Mononuclear cell (primary cell): ENCODE data around the gene THRA. TPM values are rescaled to one million over a fixed set of nuclear protein-coding genes. Genes with fewer than 3 reads are reported as not detected.

Experiments
- H3K27me3 ChIP-seq: 2 replicates; pipeline ENCODE4 v1.6.0; 2011; ENCODE audit warnings: low read length, control low read depth; ENCODE audit not compliant: insufficient read depth
- H3K4me1 ChIP-seq: 2 replicates; pipeline ENCODE4 v1.5.1; 2011; ENCODE audit warnings: mild to moderate bottlenecking, low read length, control low read depth; ENCODE audit not compliant: insufficient read depth
- H3K4me3 ChIP-seq: 2 replicates; pipeline ENCODE4 v1.5.1; 2011; ENCODE audit warnings: mild to moderate bottlenecking, low read length, moderate library complexity
- H3K9me3 ChIP-seq: 2 replicates; pipeline ENCODE4 v1.5.1; 2011; ENCODE audit warnings: low read depth, mild to moderate bottlenecking, control low read depth, low read length
- total RNA-seq: library from RNA; depleted of rRNA; stranded (reverse); fragments of >200 nt; gene quantifications from one replicate; pipeline ENCODE4 v1.2.3, GENCODE V29; 2012

Gene THRA
- total RNA-seq, 1 donor = 39.0 TPM

GRCh38 chr17:40095351-40095943 lies 32.7 kb downstream of the THRA start:
- no peaks in the 10 kb centered on the region for H3K9me3 ChIP-seq
- peaks cover 60% of the 10 kb centered on the region for H3K4me1 ChIP-seq
- H3K4me3 ChIP-seq = no peak overlapping the region
- H3K27me3 ChIP-seq = no peaks in the 10 kb centered on the region

GRCh38 chr17:40095944-40096791 lies 33.4 kb downstream of the THRA start:
- Histone ChIP-seq H3K4me1 (peaks cover 67% of the 10 kb centered on the region), H3K27me3 (no peaks in the 10 kb centered on the region), H3K9me3 (no peaks in the 10 kb centered on the region), H3K4me3 (no peak overlapping the region)

- no peaks in the 10 kb centered on the region for H3K27me3 ChIP-seq
- H3K4me3 ChIP-seq = no peak overlapping the region
- H3K4me1 ChIP-seq = peaks cover 73% of the 10 kb centered on the region
- H3K9me3 ChIP-seq = no peaks in the 10 kb centered on the region
These were observed 34.3 kb downstream of the THRA start for GRCh38 chr17:40097087-40097486.

- no peak overlapping the region for H3K4me3 ChIP-seq
These were observed 35.4 kb downstream of the THRA start for GRCh38 chr17:40097931-40098845.

GRCh38 chr17:40098846-40099618 lies 36.3 kb downstream of the THRA start:
- Histone ChIP-seq H3K4me3 (peak overlapping the region; percentile 54), H3K9me3 (no peaks in the 10 kb centered on the region), H3K27me3 (no peaks in the 10 kb centered on the region), H3K4me1 (peaks cover 86% of the 10 kb centered on the region)

More at GRCh38 chr17:40097931-40098845, 35.4 kb downstream of the THRA start:
- Histone ChIP-seq H3K4me1 (peaks cover 78% of the 10 kb centered on the region), H3K9me3 (no peaks in the 10 kb centered on the region), H3K27me3 (no peaks in the 10 kb centered on the region)

GRCh38 chr17:40099619-40100418 lies 37.1 kb downstream of the THRA start:
- H3K4me3 ChIP-seq = peak overlapping the region; percentile 54
- no peaks in the 10 kb centered on the region for H3K27me3 ChIP-seq
- H3K4me1 ChIP-seq = peaks cover 85% of the 10 kb centered on the region
- no peaks in the 10 kb centered on the region for H3K9me3 ChIP-seq

GRCh38 chr17:40100419-40100668 lies 37.6 kb downstream of the THRA start, which contains the start of gene NR1D1:
Gene NR1D1 (minus strand): TSS chr17:40100589. CDS start chr17:40100094, 495 bp downstream.
- Histone ChIP-seq H3K4me1 (peaks cover 85% of the 10 kb centered on the region), H3K4me3 (peak within 1 kb of the TSS; percentile 54), H3K9me3 (no peaks in the 10 kb centered on the region), H3K27me3 (no peaks in the 10 kb centered on the region)

- Histone ChIP-seq H3K4me1 (peaks cover 85% of the 10 kb centered on the region), H3K4me3 (peak overlapping the region; percentile 54), H3K9me3 (no peaks in the 10 kb centered on the region), H3K27me3 (no peaks in the 10 kb centered on the region)
These were observed 38.1 kb downstream of the THRA start for GRCh38 chr17:40100669-40101366.

GRCh38 chr17:40101367-40102210 lies 38.8 kb downstream of the THRA start:
- Histone ChIP-seq H3K27me3 (no peaks in the 10 kb centered on the region), H3K4me1 (peaks cover 86% of the 10 kb centered on the region), H3K4me3 (no peak overlapping the region), H3K9me3 (no peaks in the 10 kb centered on the region)

GRCh38 chr17:40103071-40103661 lies 40.4 kb downstream of the THRA start:
- Histone ChIP-seq H3K4me1 (peaks cover 86% of the 10 kb centered on the region), H3K27me3 (no peaks in the 10 kb centered on the region), H3K9me3 (no peaks in the 10 kb centered on the region), H3K4me3 (no peak overlapping the region)

- Histone ChIP-seq H3K4me1 (peaks cover 86% of the 10 kb centered on the region), H3K27me3 (no peaks in the 10 kb centered on the region), H3K4me3 (no peak overlapping the region), H3K9me3 (no peaks in the 10 kb centered on the region)
These were observed 40.9 kb downstream of the THRA start for GRCh38 chr17:40103688-40104087.

GRCh38 chr17:40104594-40105486 lies 42.1 kb downstream of the THRA start:
- no peak overlapping the region for H3K4me3 ChIP-seq

More at GRCh38 chr17:40104594-40105486, 42.1 kb downstream of the THRA start:
- no peaks in the 10 kb centered on the region for H3K9me3 ChIP-seq
- no peaks in the 10 kb centered on the region for H3K27me3 ChIP-seq
- H3K4me1 ChIP-seq = peaks cover 88% of the 10 kb centered on the region
